Ishikawa (cell line): ENCODE results near the gene ISCA2.

Experiments
- CEBPB ChIP-seq: IDR thresholded peaks from 2 replicates; pipeline ENCODE4 v1.6.1; 2012
- TAF1 ChIP-seq: IDR thresholded peaks from 2 replicates; pipeline ENCODE4 v1.6.1; 2012; ENCODE audit warnings: low read depth, mild to moderate bottlenecking
- TEAD4 ChIP-seq: IDR thresholded peaks from 2 replicates; pipeline ENCODE4 v1.6.1; 2012
- ZBTB7A ChIP-seq: IDR thresholded peaks from 2 replicates; pipeline ENCODE4 v1.6.1; 2012; ENCODE audit warnings: low read depth
- TF ChIP-seq, protein P1 (sequence below): IDR thresholded peaks from 2 replicates; pipeline ENCODE4 v1.6.1; 2012

DNA sequence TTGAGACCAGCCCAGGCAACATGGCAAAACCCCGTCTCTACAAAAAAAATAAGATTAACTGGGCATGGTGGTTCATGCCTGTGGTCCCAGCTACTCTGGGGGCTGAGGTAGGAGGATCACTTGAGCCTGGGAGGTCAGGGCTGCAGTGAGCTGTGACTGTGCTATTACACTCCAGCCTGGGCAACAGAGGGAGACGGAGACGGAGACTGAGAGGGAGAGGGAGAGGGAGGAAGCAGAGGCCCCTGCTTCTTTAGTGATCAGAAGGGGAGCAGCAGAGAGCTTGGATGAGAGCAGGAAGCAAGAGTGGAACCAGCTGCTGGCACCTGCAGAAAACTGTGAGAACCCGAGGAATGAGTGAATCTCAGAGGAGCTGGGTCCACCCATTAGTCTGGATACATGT is 45.9 kb downstream of the ISCA2 start:
- TF ChIP-seq CEBPB (no peak), ZBTB7A (no peak), TAF1 (no peak), TEAD4 (no peak)
- TF ChIP-seq, protein P1, sequence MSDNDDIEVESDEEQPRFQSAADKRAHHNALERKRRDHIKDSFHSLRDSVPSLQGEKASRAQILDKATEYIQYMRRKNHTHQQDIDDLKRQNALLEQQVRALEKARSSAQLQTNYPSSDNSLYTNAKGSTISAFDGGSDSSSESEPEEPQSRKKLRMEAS, result no peak
